Astrocyte of the spinal cord (primary cell): Measurements from ENCODE around the gene PARD3B.

Source experiments
- DNase-seq: peaks from one replicate; pipeline ENCODE4 v3.0.0; 2011; ENCODE audit warnings: low read depth, low spot score
- H3K4me3 ChIP-seq: 2 replicates; pipeline ENCODE4 v1.5.1; 2011; ENCODE audit warnings: low read depth, mild to moderate bottlenecking, low read length, moderate library complexity
- in situ Hi-C: cut with HindIII; loops from 2 replicates; pipeline ENCODE4 v1.10.0; 2017; ENCODE audit warnings: low sequenced_read_pairs
- TF ChIP-seq, protein P1 (sequence below): IDR thresholded peaks from 2 replicates; pipeline ENCODE4 v1.5.1; 2012; ENCODE audit warnings: low read depth, mild to moderate bottlenecking, low read length, inconsistent platforms

The PARD3B gene

DNA sequence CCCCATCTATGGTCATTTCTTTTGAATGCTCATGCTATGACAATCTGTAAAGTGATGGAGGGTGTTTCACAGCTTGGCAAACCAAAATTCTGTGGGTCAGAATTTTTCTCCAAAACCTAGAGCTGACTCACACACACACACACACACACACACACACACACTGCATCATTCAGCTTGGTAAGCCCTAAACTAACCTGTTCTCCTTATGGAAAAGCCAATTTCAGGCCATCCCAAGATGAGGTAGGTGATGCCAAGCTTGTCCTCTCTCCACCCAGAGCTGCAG lies 1092.0 kb downstream of the PARD3B start:
- DNase-seq, result no peak
- no peak overlapping the region for H3K4me3 ChIP-seq
- in situ Hi-C loops, result no loop called here
- TF ChIP-seq, protein P1, sequence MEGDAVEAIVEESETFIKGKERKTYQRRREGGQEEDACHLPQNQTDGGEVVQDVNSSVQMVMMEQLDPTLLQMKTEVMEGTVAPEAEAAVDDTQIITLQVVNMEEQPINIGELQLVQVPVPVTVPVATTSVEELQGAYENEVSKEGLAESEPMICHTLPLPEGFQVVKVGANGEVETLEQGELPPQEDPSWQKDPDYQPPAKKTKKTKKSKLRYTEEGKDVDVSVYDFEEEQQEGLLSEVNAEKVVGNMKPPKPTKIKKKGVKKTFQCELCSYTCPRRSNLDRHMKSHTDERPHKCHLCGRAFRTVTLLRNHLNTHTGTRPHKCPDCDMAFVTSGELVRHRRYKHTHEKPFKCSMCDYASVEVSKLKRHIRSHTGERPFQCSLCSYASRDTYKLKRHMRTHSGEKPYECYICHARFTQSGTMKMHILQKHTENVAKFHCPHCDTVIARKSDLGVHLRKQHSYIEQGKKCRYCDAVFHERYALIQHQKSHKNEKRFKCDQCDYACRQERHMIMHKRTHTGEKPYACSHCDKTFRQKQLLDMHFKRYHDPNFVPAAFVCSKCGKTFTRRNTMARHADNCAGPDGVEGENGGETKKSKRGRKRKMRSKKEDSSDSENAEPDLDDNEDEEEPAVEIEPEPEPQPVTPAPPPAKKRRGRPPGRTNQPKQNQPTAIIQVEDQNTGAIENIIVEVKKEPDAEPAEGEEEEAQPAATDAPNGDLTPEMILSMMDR, result no peak

DNA sequence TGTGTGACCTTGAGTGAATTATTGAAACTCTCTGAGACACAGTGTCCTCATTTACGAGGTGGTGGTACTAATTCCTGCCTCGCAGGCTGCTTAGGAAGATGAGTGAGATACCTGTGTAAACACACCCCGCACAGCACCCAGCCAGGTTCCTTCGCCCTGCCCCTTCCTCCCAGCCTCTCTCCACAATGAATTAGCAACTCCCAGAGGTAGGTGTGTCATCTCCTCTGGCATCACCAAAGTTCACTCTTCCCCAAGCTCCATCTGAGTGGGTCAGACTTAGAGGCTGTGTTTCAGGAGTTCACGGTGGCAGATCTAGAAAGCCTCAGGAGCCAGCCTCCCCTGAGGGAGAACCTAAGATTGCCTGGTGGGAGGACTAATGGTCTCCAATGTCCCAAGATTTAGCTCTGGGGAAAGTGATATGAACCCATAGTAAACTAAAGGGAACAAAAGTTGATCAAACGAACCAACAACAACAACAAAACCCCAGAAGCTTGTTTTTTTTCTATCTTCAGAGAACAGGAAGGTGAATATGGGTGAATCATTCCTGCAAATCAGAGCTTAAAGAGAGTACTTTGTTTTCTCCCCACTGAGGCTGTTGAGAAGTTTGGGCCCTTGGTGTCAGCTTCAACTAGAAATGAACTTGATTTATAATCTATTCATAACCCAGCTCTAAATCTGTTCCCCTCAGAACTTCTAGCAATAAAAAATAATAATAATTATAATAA lies 1092.7 kb downstream of the PARD3B start:
- in situ Hi-C loops, result no loop called here
- no peak overlapping the region for H3K4me3 ChIP-seq
- TF ChIP-seq, protein P1, result no peak
- no peak for DNase-seq

DNA sequence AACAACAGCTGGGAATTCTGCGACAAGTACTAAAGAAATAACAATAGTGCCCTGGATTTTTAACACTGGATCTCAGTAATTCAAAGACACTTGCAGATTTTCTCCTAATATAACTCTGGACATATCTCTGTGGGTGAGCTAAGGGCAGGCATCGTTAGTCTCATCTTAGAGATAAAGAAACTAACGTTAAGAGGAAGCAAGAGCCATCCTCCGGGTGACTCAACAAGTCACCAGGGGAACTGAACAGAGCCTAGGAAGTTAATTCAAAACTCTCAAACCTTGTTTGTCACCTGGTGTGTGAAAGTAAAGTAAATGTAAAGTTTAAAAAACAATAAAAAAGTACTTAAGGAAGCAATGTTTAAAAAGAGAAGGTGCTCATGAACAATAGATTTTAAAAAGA lies 1095.4 kb downstream of the PARD3B start:
- DNase-seq, result no peak
- in situ Hi-C loops, result no loop called here

GRCh38 chr2:205642599-205643356 lies 1097.5 kb downstream of the PARD3B start:
- DNase-seq, result no peak
- no peak overlapping the region for H3K4me3 ChIP-seq
- in situ Hi-C loops, result no loop called here
- TF ChIP-seq, protein P1, result no peak

More for the DNA sequence above, 1095.4 kb downstream of the PARD3B start:
- H3K4me3 ChIP-seq, result no peak overlapping the region
- TF ChIP-seq, protein P1, result no peak

- DNase-seq, result no peak
- in situ Hi-C loops, result no loop called here
- no peak overlapping the region for H3K4me3 ChIP-seq
- TF ChIP-seq, protein P1, result no peak
These were observed 1098.2 kb downstream of the PARD3B start for GRCh38 chr2:205643391-205643885.

DNA sequence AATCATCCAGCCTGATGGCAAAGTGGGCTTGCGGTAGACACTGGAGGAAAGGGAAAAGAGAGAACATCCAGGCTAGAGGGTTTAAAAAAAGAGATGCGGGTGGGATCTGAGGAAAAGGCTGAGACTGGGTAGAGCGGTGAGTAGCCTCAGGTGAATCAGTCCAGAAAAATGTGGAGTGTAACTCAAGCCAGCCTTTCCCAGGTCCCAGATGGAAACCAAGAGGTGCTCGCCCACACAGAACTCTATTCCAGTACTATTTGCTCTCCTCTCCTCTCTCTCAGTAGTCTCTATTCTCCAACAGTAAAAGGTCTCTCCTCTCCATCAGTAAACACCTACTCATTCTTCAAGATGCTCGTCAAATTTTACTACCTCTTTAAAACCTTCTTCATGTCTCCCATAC lies 1098.7 kb downstream of the PARD3B start:
- in situ Hi-C loops, result no loop called here
- TF ChIP-seq, protein P1, result no peak

More for the DNA sequence above, 1098.7 kb downstream of the PARD3B start:
- H3K4me3 ChIP-seq, result no peak overlapping the region
- DNase-seq, result no peak
